Esophagus squamous epithelium (tissue), 4 donors: ENCODE measurements around the gene SRGN.

Experiments
- POLR2A ChIP-seq, 4 donors: fragments of 450-650 bp; IDR thresholded peaks; one replicate each; pipeline ENCODE4 v1.6.1; 2017; ENCODE audit warnings: antibody characterized with exemption in 4 of 4, mild to moderate bottlenecking in 4 of 4, moderate library complexity in 3 of 4
- TF ChIP-seq, protein P1 (sequence below), 6 experiments: fragments of 450-650 bp in 4 of 6; fragments of 200-600 bp in 2 of 6; sonication (generic) in 2 of 6; IDR thresholded peaks; one replicate each; pipeline ENCODE4 v1.5.1; 2016 to 2019; ENCODE audit warnings: antibody characterized with exemption in 6 of 6, mild to moderate bottlenecking in 4 of 6, moderate library complexity in 4 of 6

DNA sequence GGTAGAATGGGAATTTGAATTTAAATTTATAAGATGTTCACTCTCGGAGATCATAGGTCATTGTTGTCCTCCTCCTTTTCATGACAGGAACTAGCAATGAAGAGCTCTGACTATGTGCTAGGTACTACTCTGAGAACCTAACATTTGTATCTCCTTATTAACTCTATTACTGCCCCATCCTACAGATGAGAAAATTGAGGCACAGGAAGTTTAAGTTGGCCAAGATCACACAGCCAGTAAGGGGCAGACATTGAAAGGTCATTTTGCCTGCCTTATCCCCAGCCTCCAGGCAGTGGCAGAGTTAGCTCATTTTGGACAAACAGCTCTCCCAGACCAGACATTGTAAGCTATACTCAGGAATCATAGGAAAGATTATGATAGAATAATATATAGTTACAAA is 6.0 kb downstream of the SRGN start:
- TF ChIP-seq, protein P1, sequence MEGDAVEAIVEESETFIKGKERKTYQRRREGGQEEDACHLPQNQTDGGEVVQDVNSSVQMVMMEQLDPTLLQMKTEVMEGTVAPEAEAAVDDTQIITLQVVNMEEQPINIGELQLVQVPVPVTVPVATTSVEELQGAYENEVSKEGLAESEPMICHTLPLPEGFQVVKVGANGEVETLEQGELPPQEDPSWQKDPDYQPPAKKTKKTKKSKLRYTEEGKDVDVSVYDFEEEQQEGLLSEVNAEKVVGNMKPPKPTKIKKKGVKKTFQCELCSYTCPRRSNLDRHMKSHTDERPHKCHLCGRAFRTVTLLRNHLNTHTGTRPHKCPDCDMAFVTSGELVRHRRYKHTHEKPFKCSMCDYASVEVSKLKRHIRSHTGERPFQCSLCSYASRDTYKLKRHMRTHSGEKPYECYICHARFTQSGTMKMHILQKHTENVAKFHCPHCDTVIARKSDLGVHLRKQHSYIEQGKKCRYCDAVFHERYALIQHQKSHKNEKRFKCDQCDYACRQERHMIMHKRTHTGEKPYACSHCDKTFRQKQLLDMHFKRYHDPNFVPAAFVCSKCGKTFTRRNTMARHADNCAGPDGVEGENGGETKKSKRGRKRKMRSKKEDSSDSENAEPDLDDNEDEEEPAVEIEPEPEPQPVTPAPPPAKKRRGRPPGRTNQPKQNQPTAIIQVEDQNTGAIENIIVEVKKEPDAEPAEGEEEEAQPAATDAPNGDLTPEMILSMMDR (IDR thresholded peaks at IDR 0.05), result no peak
- no peak for TF ChIP-seq POLR2A (IDR thresholded peaks at IDR 0.05)
